Measurements from ENCODE around the gene UCMA.

GRCh38 chr10:13238271-13239077 lies 4.3 kb upstream of the UCMA start:
- TF ChIP-seq EZH2 (IDR thresholded peaks at IDR 0.05; ENCODE audit: low read length, missing control alignments) (no peak), CTCF (conservative IDR thresholded peaks at IDR 0.05 in 1 of 2, IDR thresholded peaks at IDR 0.05 in 1 of 2; ENCODE audit: low read depth in 1 of 2, low read length in 2 of 2) (no peak)
